Measurements from ENCODE around the gene DCDC1.

DCDC1 gene

DNA sequence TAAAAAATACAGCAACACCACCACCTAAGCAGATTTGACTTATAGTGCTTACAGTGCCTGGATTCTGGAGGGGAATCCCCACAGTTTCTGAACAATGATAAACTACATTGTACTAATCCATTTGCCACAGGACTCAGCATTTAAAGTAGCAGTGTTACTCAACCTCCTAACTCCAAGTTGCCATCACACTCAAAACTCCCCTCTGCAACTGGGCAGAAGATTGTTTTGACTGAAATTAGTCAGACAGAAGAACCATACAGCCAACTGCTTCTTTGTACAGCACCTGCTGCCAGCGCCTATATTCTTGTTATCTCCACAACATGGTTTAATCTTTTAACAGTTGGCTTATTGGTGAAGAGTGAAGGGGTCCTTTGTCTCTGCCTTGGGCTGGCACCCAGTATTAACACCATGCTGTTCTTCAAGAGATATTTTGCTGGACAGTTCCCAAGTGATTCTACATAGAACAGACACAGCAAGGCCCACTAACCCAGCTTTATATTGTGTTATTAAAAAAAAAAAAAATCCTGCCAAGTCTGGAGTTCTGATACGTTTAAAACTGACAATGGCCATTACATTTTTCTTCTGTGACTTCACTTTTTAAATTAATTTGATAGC, 273.2 kb downstream of the DCDC1 start:
- Histone ChIP-seq H2AK5ac (ENCODE audit: low read length) (no peak overlapping the region), H3K56ac (ENCODE audit: low read length) (no peak overlapping the region), H3K36me3 (ENCODE audit: control insufficient read depth, insufficient read depth, low read length) (no peaks in the 10 kb centered on the region), H4K5ac (ENCODE audit: low read length) (no peak overlapping the region), H3K79me2 (ENCODE audit: control insufficient read depth, insufficient read depth, low read length) (no peaks in the 10 kb centered on the region), H3K27me3 (ENCODE audit: insufficient read depth, low read length, poor library complexity) (no peaks in the 10 kb centered on the region), H3K4me2 (ENCODE audit: low read length) (no peak overlapping the region), H3K4ac (ENCODE audit: low read depth, low read length) (no peak overlapping the region), H3K9ac (ENCODE audit: low read length) (no peak overlapping the region), H3K4me3 (ENCODE audit: low read length) (no peak overlapping the region), H4K8ac (ENCODE audit: low read depth, low read length) (no peak overlapping the region), H3K4me1 (ENCODE audit: control insufficient read depth, low read depth, low read length) (no peaks in the 10 kb centered on the region), H2BK5ac (ENCODE audit: low read length) (no peak overlapping the region), H3K23ac (ENCODE audit: low read length) (no peak overlapping the region), H2BK15ac (replicated peaks; ENCODE audit: low read depth) (no peak overlapping the region), H3K18ac (ENCODE audit: low read length) (no peak overlapping the region), H3K79me1 (ENCODE audit: low read length) (no peaks in the 10 kb centered on the region), H3K27ac (ENCODE audit: low read depth, low read length) (no peak overlapping the region), H2BK120ac (ENCODE audit: low read depth, low read length) (no peak overlapping the region)
- no peak for DNase-seq
- WGBS (ENCODE audit: extremely low coverage, insufficient coverage, low lambda C conversion rate), result no CpG with 5 or more reads among the region's 2 CpGs

DNA sequence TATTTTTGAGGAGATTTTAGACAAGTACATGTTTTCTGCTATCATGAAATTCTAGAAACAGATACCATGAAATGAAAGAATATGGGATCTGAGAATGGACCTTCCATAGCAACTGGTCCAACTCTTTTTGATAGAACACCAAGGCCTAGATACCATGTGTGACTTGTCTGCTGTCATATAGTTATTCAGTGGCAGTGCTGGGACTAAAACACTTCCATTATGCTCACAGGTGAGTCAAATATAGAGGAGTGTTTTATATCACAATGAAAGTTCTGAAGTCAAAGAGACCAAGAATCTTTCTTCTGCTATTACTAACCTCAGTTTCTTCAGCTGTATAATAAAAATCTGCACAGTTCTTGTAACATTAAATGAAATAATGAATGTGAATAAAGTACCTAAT, 276.9 kb downstream of the DCDC1 start:
- H3K4me2 ChIP-seq (ENCODE audit: low read length), result no peak overlapping the region
- no peak overlapping the region for H4K8ac ChIP-seq (ENCODE audit: low read depth, low read length)
- H3K79me1 ChIP-seq (ENCODE audit: low read length), result no peaks in the 10 kb centered on the region
- H3K27ac ChIP-seq (ENCODE audit: low read depth, low read length), result no peak overlapping the region
- H2AK5ac ChIP-seq (ENCODE audit: low read length), result no peak overlapping the region
- no peaks in the 10 kb centered on the region for H3K4me1 ChIP-seq (ENCODE audit: control insufficient read depth, low read depth, low read length)
- no peak overlapping the region for H3K4me3 ChIP-seq (ENCODE audit: low read length)
- no peak overlapping the region for H4K5ac ChIP-seq (ENCODE audit: low read length)
- H3K56ac ChIP-seq (ENCODE audit: low read length), result no peak overlapping the region
- no peak overlapping the region for H3K4ac ChIP-seq (ENCODE audit: low read depth, low read length)
- no peak overlapping the region for H2BK15ac ChIP-seq (replicated peaks; ENCODE audit: low read depth)
- H3K23ac ChIP-seq (ENCODE audit: low read length), result no peak overlapping the region
- H3K36me3 ChIP-seq (ENCODE audit: control insufficient read depth, insufficient read depth, low read length), result no peaks in the 10 kb centered on the region
- no peaks in the 10 kb centered on the region for H3K27me3 ChIP-seq (ENCODE audit: insufficient read depth, low read length, poor library complexity)
- H2BK5ac ChIP-seq (ENCODE audit: low read length), result no peak overlapping the region
- DNase-seq, result no peak
- H3K9ac ChIP-seq (ENCODE audit: low read length), result no peak overlapping the region
- H2BK120ac ChIP-seq (ENCODE audit: low read depth, low read length), result no peak overlapping the region
- no peaks in the 10 kb centered on the region for H3K79me2 ChIP-seq (ENCODE audit: control insufficient read depth, insufficient read depth, low read length)
- H3K18ac ChIP-seq (ENCODE audit: low read length), result no peak overlapping the region

DNA sequence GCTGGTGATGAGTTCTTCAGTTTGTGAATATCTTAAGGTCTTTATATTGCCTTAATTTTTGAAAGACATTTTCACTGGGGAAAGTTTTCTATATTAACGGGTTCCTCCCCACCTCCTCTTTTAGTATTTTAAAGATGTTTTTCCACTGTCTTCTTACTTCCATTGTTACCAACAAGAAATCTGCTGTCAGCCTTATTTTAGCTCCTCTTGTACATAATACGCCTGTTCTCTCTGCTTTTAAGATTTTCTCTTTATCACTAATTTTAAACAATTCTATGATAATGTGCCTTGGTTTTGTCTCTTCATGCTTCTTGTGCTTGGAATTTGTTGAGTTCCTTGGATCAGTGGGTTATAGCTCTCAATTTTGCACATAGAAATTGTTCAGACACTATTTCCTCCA, 280.4 kb downstream of the DCDC1 start:
- H2BK120ac ChIP-seq (ENCODE audit: low read depth, low read length), result no peak overlapping the region
- H3K23ac ChIP-seq (ENCODE audit: low read length), result no peak overlapping the region
- no peaks in the 10 kb centered on the region for H3K36me3 ChIP-seq (ENCODE audit: control insufficient read depth, insufficient read depth, low read length)
- no peak overlapping the region for H3K9ac ChIP-seq (ENCODE audit: low read length)
- H3K79me1 ChIP-seq (ENCODE audit: low read length), result no peaks in the 10 kb centered on the region
- H4K5ac ChIP-seq (ENCODE audit: low read length), result no peak overlapping the region
- H3K4me3 ChIP-seq (ENCODE audit: low read length), result no peak overlapping the region
- H3K18ac ChIP-seq (ENCODE audit: low read length), result no peak overlapping the region
- no peak for DNase-seq
- no peaks in the 10 kb centered on the region for H3K4me1 ChIP-seq (ENCODE audit: control insufficient read depth, low read depth, low read length)
- no peaks in the 10 kb centered on the region for H3K27me3 ChIP-seq (ENCODE audit: insufficient read depth, low read length, poor library complexity)
- no CpG with 5 or more reads among the region's 2 CpGs for WGBS (ENCODE audit: extremely low coverage, insufficient coverage, low lambda C conversion rate)
- no peak overlapping the region for H3K56ac ChIP-seq (ENCODE audit: low read length)
- H3K4me2 ChIP-seq (ENCODE audit: low read length), result no peak overlapping the region
- no peak overlapping the region for H4K8ac ChIP-seq (ENCODE audit: low read depth, low read length)
- no peak overlapping the region for H3K4ac ChIP-seq (ENCODE audit: low read depth, low read length)
- H2AK5ac ChIP-seq (ENCODE audit: low read length), result no peak overlapping the region
- H2BK15ac ChIP-seq (replicated peaks; ENCODE audit: low read depth), result no peak overlapping the region
- H3K27ac ChIP-seq (ENCODE audit: low read depth, low read length), result no peak overlapping the region
- no peaks in the 10 kb centered on the region for H3K79me2 ChIP-seq (ENCODE audit: control insufficient read depth, insufficient read depth, low read length)
- H2BK5ac ChIP-seq (ENCODE audit: low read length), result no peak overlapping the region

DNA sequence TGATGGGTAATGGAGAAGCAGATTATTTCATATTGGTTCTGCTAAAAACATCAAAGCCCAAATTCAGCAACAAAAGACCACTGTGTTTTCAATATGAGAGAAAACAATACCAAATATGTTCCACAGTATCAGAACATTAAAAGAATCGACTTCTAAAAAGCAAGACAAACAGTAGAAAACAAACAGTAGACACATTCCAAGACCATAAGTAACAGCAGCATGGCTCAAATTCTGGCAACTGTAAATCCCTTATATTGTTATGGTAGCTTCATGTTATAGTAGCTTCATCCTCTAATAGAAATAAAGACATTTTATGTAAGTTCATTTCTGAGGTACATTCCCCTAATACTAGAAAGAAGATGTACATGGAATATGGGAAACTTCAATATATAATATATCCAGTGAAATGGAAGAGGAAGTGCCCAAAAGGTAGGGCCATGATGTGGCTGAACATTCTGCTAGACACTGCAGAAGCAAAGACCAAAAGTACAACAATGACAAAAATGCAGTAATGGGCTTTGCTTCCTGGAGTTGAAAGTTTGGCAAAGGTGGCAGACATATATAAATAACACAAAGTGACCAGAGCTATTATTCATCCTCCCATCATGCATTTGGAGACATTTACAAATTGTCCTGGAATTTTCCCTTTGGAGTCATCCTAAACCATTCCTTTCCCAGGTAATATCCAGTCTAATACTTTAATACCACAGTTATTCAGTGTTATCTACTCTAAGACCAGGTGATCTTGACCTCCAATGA, 299.9 kb downstream of the DCDC1 start:
- Histone ChIP-seq H4K5ac (ENCODE audit: low read length) (no peak overlapping the region), H4K8ac (ENCODE audit: low read depth, low read length) (no peak overlapping the region), H3K27ac (ENCODE audit: low read depth, low read length) (no peak overlapping the region), H2BK15ac (replicated peaks; ENCODE audit: low read depth) (no peak overlapping the region), H3K36me3 (ENCODE audit: control insufficient read depth, insufficient read depth, low read length) (no peaks in the 10 kb centered on the region), H3K4me2 (ENCODE audit: low read length) (no peak overlapping the region), H3K4me3 (ENCODE audit: low read length) (no peak overlapping the region), H3K27me3 (ENCODE audit: insufficient read depth, low read length, poor library complexity) (no peaks in the 10 kb centered on the region), H3K56ac (ENCODE audit: low read length) (no peak overlapping the region), H3K18ac (ENCODE audit: low read length) (no peak overlapping the region), H3K9ac (ENCODE audit: low read length) (no peak overlapping the region), H2AK5ac (ENCODE audit: low read length) (no peak overlapping the region), H3K23ac (ENCODE audit: low read length) (no peak overlapping the region), H2BK120ac (ENCODE audit: low read depth, low read length) (no peak overlapping the region), H3K79me2 (ENCODE audit: control insufficient read depth, insufficient read depth, low read length) (no peaks in the 10 kb centered on the region), H2BK5ac (ENCODE audit: low read length) (no peak overlapping the region), H3K79me1 (ENCODE audit: low read length) (no peaks in the 10 kb centered on the region), H3K4ac (ENCODE audit: low read depth, low read length) (no peak overlapping the region), H3K4me1 (ENCODE audit: control insufficient read depth, low read depth, low read length) (no peaks in the 10 kb centered on the region)
- no peak for DNase-seq
- no CpG with 5 or more reads among the region's 1 CpG for WGBS (ENCODE audit: extremely low coverage, insufficient coverage, low lambda C conversion rate)

DNA sequence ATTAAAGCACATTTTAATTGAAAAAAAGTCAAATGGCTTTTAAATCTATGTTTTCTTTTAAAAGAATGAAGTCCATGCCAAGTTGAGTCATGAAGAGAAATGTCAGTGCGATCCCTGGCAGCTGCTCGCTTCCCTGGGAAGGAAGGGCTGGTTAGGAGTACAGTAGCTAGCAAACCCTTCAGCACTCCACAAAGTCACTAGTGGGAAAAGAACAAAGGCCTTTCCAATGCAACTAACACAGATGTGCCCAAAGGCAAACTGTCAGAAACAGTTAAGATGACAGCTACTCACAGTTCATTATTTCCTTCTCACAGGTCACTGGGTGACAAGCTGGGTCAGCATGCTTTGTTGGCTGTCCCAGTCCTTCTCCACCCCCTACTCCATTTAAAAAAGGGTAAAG, 308.7 kb downstream of the DCDC1 start:
- WGBS (ENCODE audit: extremely low coverage, insufficient coverage, low lambda C conversion rate), result no CpG with 5 or more reads among the region's 2 CpGs
- Histone ChIP-seq H3K36me3 (ENCODE audit: control insufficient read depth, insufficient read depth, low read length) (no peaks in the 10 kb centered on the region), H2BK120ac (ENCODE audit: low read depth, low read length) (no peak overlapping the region), H4K5ac (ENCODE audit: low read length) (no peak overlapping the region), H4K8ac (ENCODE audit: low read depth, low read length) (no peak overlapping the region), H3K79me1 (ENCODE audit: low read length) (no peaks in the 10 kb centered on the region), H3K56ac (ENCODE audit: low read length) (no peak overlapping the region), H2AK5ac (ENCODE audit: low read length) (no peak overlapping the region), H2BK15ac (replicated peaks; ENCODE audit: low read depth) (no peak overlapping the region), H2BK5ac (ENCODE audit: low read length) (no peak overlapping the region), H3K79me2 (ENCODE audit: control insufficient read depth, insufficient read depth, low read length) (no peaks in the 10 kb centered on the region), H3K23ac (ENCODE audit: low read length) (no peak overlapping the region), H3K4me2 (ENCODE audit: low read length) (no peak overlapping the region), H3K27me3 (ENCODE audit: insufficient read depth, low read length, poor library complexity) (no peaks in the 10 kb centered on the region), H3K4me3 (ENCODE audit: low read length) (no peak overlapping the region), H3K4me1 (ENCODE audit: control insufficient read depth, low read depth, low read length) (no peaks in the 10 kb centered on the region), H3K27ac (ENCODE audit: low read depth, low read length) (no peak overlapping the region), H3K4ac (ENCODE audit: low read depth, low read length) (no peak overlapping the region), H3K18ac (ENCODE audit: low read length) (no peak overlapping the region), H3K9ac (ENCODE audit: low read length) (no peak overlapping the region)
- DNase-seq, result no peak

DNA sequence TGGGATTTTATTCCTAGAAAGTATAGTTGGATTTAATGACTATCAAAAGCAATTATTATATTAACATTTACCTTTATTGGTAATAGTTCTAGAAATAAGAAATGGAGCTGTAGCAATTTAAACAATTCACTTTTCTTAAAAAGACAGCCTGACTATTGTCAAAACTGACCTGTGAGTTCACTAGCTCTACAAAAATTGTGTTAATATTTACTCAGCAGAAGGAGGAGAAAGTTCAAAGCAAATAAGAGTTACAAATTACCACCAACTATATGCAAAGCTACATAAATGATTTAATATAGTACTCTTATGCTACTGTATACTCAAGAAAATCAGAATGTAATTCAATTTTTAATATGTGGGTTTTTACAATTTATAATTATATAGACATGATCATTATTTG, 310.0 kb downstream of the DCDC1 start:
- no peaks in the 10 kb centered on the region for H3K79me1 ChIP-seq (ENCODE audit: low read length)
- H3K27me3 ChIP-seq (ENCODE audit: insufficient read depth, low read length, poor library complexity), result no peaks in the 10 kb centered on the region
- H3K9ac ChIP-seq (ENCODE audit: low read length), result no peak overlapping the region
- no peak overlapping the region for H2BK120ac ChIP-seq (ENCODE audit: low read depth, low read length)
- H3K4me3 ChIP-seq (ENCODE audit: low read length), result no peak overlapping the region
- H3K79me2 ChIP-seq (ENCODE audit: control insufficient read depth, insufficient read depth, low read length), result no peaks in the 10 kb centered on the region
- no peak overlapping the region for H3K23ac ChIP-seq (ENCODE audit: low read length)
- no peaks in the 10 kb centered on the region for H3K36me3 ChIP-seq (ENCODE audit: control insufficient read depth, insufficient read depth, low read length)
- H2BK15ac ChIP-seq (replicated peaks; ENCODE audit: low read depth), result no peak overlapping the region
- H3K27ac ChIP-seq (ENCODE audit: low read depth, low read length), result no peak overlapping the region
- no peak overlapping the region for H3K4me2 ChIP-seq (ENCODE audit: low read length)
- H2AK5ac ChIP-seq (ENCODE audit: low read length), result no peak overlapping the region
- H4K5ac ChIP-seq (ENCODE audit: low read length), result no peak overlapping the region
- no peak overlapping the region for H3K56ac ChIP-seq (ENCODE audit: low read length)
- H3K4ac ChIP-seq (ENCODE audit: low read depth, low read length), result no peak overlapping the region
- no peak overlapping the region for H3K18ac ChIP-seq (ENCODE audit: low read length)
- no peak overlapping the region for H4K8ac ChIP-seq (ENCODE audit: low read depth, low read length)
- no peaks in the 10 kb centered on the region for H3K4me1 ChIP-seq (ENCODE audit: control insufficient read depth, low read depth, low read length)
- no peak for DNase-seq
- no peak overlapping the region for H2BK5ac ChIP-seq (ENCODE audit: low read length)
